ENCODE measurements around the gene GRIA4. TPM values are rescaled to one million over a fixed set of nuclear protein-coding genes. Genes with fewer than 3 reads are reported as not detected.

The GRIA4 gene
- total RNA-seq, 1 experiment from 2014 or later = not detected

DNA sequence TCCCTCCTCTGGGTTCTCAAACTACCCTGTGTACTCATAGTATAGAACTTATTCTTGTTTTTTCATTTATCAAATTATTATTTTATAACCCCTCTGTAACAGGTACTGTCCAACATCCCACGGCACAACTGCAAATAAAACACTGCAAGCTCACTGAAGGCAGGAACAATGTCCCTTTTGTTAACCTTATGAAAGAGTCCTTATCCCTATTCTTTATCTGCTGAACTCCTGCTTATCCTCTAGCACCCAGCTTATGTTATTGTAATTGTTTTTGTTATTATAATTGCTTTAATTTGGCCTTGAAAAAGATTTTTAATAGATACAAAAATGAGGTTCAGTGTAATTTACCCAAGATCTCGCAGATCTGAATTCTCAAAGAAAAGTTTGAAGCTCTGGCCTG is 281.8 kb downstream of the GRIA4 start:
- TF ChIP-seq, protein P1, sequence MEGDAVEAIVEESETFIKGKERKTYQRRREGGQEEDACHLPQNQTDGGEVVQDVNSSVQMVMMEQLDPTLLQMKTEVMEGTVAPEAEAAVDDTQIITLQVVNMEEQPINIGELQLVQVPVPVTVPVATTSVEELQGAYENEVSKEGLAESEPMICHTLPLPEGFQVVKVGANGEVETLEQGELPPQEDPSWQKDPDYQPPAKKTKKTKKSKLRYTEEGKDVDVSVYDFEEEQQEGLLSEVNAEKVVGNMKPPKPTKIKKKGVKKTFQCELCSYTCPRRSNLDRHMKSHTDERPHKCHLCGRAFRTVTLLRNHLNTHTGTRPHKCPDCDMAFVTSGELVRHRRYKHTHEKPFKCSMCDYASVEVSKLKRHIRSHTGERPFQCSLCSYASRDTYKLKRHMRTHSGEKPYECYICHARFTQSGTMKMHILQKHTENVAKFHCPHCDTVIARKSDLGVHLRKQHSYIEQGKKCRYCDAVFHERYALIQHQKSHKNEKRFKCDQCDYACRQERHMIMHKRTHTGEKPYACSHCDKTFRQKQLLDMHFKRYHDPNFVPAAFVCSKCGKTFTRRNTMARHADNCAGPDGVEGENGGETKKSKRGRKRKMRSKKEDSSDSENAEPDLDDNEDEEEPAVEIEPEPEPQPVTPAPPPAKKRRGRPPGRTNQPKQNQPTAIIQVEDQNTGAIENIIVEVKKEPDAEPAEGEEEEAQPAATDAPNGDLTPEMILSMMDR (conservative IDR thresholded peaks at IDR 0.05) = no peak
- no peak for TF ChIP-seq EZH2 (IDR thresholded peaks at IDR 0.05; ENCODE audit: low read depth)
- Histone ChIP-seq H3K79me2 (ENCODE audit: low read depth) (no peaks in the 10 kb centered on the region), H3K9me3 (ENCODE audit: insufficient read depth, low read depth) (no peaks in the 10 kb centered on the region), H3K36me3 (ENCODE audit: low read depth) (no peaks in the 10 kb centered on the region), H3F3A (ENCODE audit: insufficient read depth, low read depth) (no peaks in the 10 kb centered on the region), H3K4me1 (replicated peaks; ENCODE audit: insufficient read depth) (no peaks in the 10 kb centered on the region), H3K27me3 (ENCODE audit: insufficient read depth, low read depth) (no peaks in the 10 kb centered on the region), H4K20me1 (ENCODE audit: insufficient read depth) (no peaks in the 10 kb centered on the region), H3K9me2 (ENCODE audit: insufficient read depth) (no peaks in the 10 kb centered on the region), H2AFZ (no peak overlapping the region), H3K4me2 (no peak overlapping the region), H3K4me3 (no peak overlapping the region), H3K27ac (no peak overlapping the region)
- no peak for DNase-seq
- CTCF ChIA-PET = no interaction called here
- POLR2A ChIA-PET (ENCODE audit: unreplicated experiment) = no interaction called here
- intact Hi-C loops (cut with micrococcal nuclease; ENCODE audit: unreplicated experiment) = no loop called here
- no TSS peak for BruUV-seq (replicated peaks)

DNA sequence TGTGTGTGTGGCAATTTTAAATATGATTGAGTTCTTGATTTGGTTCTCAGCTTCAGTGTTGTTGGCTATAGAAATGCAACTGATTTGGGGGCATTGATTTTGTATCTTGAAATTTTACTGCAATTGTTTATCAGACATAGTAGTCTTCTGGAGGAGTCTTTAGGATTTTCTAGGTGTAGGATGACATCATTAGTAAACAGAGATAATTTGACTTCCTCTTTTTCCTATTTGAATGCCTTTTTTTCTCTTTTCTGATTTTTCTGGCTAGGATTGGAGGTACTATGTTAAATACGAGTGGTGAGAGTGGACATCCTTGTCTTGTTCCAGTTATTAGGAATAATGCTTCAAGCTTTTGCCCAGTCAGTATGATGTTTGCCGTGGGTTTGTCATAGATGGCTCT is 287.3 kb downstream of the GRIA4 start:
- intact Hi-C loops (cut with micrococcal nuclease; ENCODE audit: unreplicated experiment) = no loop called here
- Histone ChIP-seq H3K4me3 (no peak overlapping the region), H3K27ac (no peak overlapping the region), H3F3A (ENCODE audit: insufficient read depth, low read depth) (no peaks in the 10 kb centered on the region), H3K9me2 (ENCODE audit: insufficient read depth) (no peaks in the 10 kb centered on the region), H3K36me3 (ENCODE audit: low read depth) (no peaks in the 10 kb centered on the region), H3K4me2 (no peak overlapping the region), H3K79me2 (ENCODE audit: low read depth) (no peaks in the 10 kb centered on the region), H4K20me1 (ENCODE audit: insufficient read depth) (no peaks in the 10 kb centered on the region), H2AFZ (no peak overlapping the region), H3K27me3 (ENCODE audit: insufficient read depth, low read depth) (no peaks in the 10 kb centered on the region), H3K4me1 (replicated peaks; ENCODE audit: insufficient read depth) (no peaks in the 10 kb centered on the region), H3K9me3 (ENCODE audit: insufficient read depth, low read depth) (no peaks in the 10 kb centered on the region)
- CTCF ChIA-PET = no interaction called here
- DNase-seq = no peak
- POLR2A ChIA-PET (ENCODE audit: unreplicated experiment) = no interaction called here
- TF ChIP-seq, protein P1 (conservative IDR thresholded peaks at IDR 0.05) = no peak
- no peak for TF ChIP-seq EZH2 (IDR thresholded peaks at IDR 0.05; ENCODE audit: low read depth)
- BruUV-seq (replicated peaks) = no TSS peak

- TF ChIP-seq, protein P1 (conservative IDR thresholded peaks at IDR 0.05) = no peak
- TF ChIP-seq EZH2 (IDR thresholded peaks at IDR 0.05; ENCODE audit: low read depth) = no peak
- Histone ChIP-seq H3K4me1 (replicated peaks; ENCODE audit: insufficient read depth) (no peaks in the 10 kb centered on the region), H3K27ac (no peak overlapping the region), H3K4me2 (no peak overlapping the region), H3K79me2 (ENCODE audit: low read depth) (no peaks in the 10 kb centered on the region), H4K20me1 (ENCODE audit: insufficient read depth) (no peaks in the 10 kb centered on the region), H3K27me3 (ENCODE audit: insufficient read depth, low read depth) (no peaks in the 10 kb centered on the region), H3K9me2 (ENCODE audit: insufficient read depth) (no peaks in the 10 kb centered on the region), H3K9me3 (ENCODE audit: insufficient read depth, low read depth) (no peaks in the 10 kb centered on the region), H2AFZ (no peak overlapping the region), H3K36me3 (ENCODE audit: low read depth) (no peaks in the 10 kb centered on the region), H3F3A (ENCODE audit: insufficient read depth, low read depth) (no peaks in the 10 kb centered on the region), H3K4me3 (no peak overlapping the region)
- no peak for DNase-seq
- intact Hi-C loops (cut with micrococcal nuclease; ENCODE audit: unreplicated experiment) = no loop called here
- CTCF ChIA-PET = no interaction called here
- POLR2A ChIA-PET (ENCODE audit: unreplicated experiment) = no interaction called here
- BruUV-seq (replicated peaks) = no TSS peak
These were observed 289.9 kb downstream of the GRIA4 start for GRCh38 chr11:105899772-105900171.
